A549 (cell line): ENCODE measurements around the gene SNRPA1. TPM values are rescaled to one million over a fixed set of nuclear protein-coding genes. Genes with fewer than 3 reads are reported as not detected.

Experiments
- ATAC-seq, 2 experiments: fragments of 200-7000 bp in 1 of 2; fragments of >200 bp in 1 of 2; cut with Nextera tagmentation in 1 of 2; cut with Tn5 transposase in 1 of 2; 3 replicates each; pipeline versions ENCODE4 v1.8.0 to v1.9.1; 2018 to 2020; ENCODE audit warnings: mild to moderate bottlenecking in 1 of 2, moderate library complexity in 1 of 2
- CTCF ChIA-PET: fragments of 300-600 bp; sonication (Branson Sonifier 250); formaldehyde crosslinking; extraction: SDS; loops from one replicate; lab custom pipeline; 2021; ENCODE audit warnings: antibody characterized with exemption, inconsistent platforms; lab: Yijun Ruan, JAX
- POLR2A ChIA-PET: fragments of 350-600 bp; formaldehyde crosslinking; extraction: SDS; loops from one replicate; lab custom pipeline; 2021; ENCODE audit warnings: antibody characterized with exemption, inconsistent platforms; lab: Yijun Ruan, JAX
- DNase-seq, 2 experiments: peaks; one replicate each; pipeline versions ENCODE4 v3.0.0 to v3.0.0-alpha.2; 2011 to 2016; ENCODE audit warnings: low read depth in 1 of 2, low spot score in 1 of 2
- FAIRE-seq: peaks from 2 replicates; lab custom pipeline; 2011; peaks lifted over from hg19 to GRCh38; lab: Jason Lieb, UNC
- H3K27ac ChIP-seq, 2 experiments: fragments of >200 bp; sonication (Bioruptor Twin); formaldehyde crosslinking; 3 replicates each; pipeline ENCODE4 v1.5.1; 2016 to 2017
- H3K4me1 ChIP-seq: fragments of >200 bp; sonication (Bioruptor Twin); formaldehyde crosslinking; 3 replicates; pipeline ENCODE4 v1.6.1; 2016
- H3K4me2 ChIP-seq: fragments of >200 bp; sonication (Bioruptor Twin); formaldehyde crosslinking; 3 replicates; pipeline ENCODE4 v1.6.1; 2016
- H3K4me3 ChIP-seq: fragments of >200 bp; sonication (Bioruptor Twin); formaldehyde crosslinking; 3 replicates; pipeline ENCODE4 v1.5.1; 2016
- H3K9me3 ChIP-seq: fragments of >200 bp; sonication (Bioruptor Twin); formaldehyde crosslinking; 3 replicates; pipeline ENCODE4 v1.6.1; 2016
- CBX2 ChIP-seq: fragments of 200-600 bp; sonication (generic); IDR thresholded peaks from 2 replicates; pipeline ENCODE4 v1.6.1; 2016; ENCODE audit warnings: low read depth, mild to moderate bottlenecking, borderline replicate concordance
- CBX8 ChIP-seq: fragments of 200-600 bp; sonication (generic); IDR thresholded peaks from 2 replicates; pipeline ENCODE4 v1.6.1; 2016
- CEBPB ChIP-seq, 2 experiments: fragments of >200 bp in 1 of 2; sonication (Bioruptor Twin) in 1 of 2; formaldehyde crosslinking in 1 of 2; IDR thresholded peaks; 2 replicates each; pipeline ENCODE4 v1.6.1; 2012 to 2016
- CHD2 ChIP-seq: fragments of 150-350 bp; IDR thresholded peaks from 2 replicates; pipeline ENCODE4 v1.6.1; 2014; ENCODE audit warnings: low read length; ENCODE audit not compliant: partially characterized antibody
- CHD4 ChIP-seq: fragments of 200-600 bp; sonication (generic); IDR thresholded peaks from 2 replicates; pipeline ENCODE4 v1.6.1; 2016; ENCODE audit warnings: antibody characterized with exemption, mild to moderate bottlenecking, borderline replicate concordance
- EHF ChIP-seq: fragments of 250-450 bp; sonication (Bioruptor Pico); IDR thresholded peaks from 2 replicates; pipeline ENCODE4 v1.5.0; 2020; ENCODE audit warnings: mild to moderate bottlenecking
- EHMT2 ChIP-seq: fragments of 200-600 bp; sonication (generic); IDR thresholded peaks from 2 replicates; pipeline ENCODE4 v1.6.1; 2016; ENCODE audit warnings: antibody characterized with exemption, low read depth, mild to moderate bottlenecking, moderate library complexity
- EP300 ChIP-seq, 2 experiments: fragments of >200 bp; sonication (Bioruptor Twin); formaldehyde crosslinking; IDR thresholded peaks; 2 replicates in 1 of 2; 3 replicates in 1 of 2; pipeline ENCODE4 v1.6.1; 2016 to 2017
- FOSB ChIP-seq: fragments of 250-450 bp; sonication (Bioruptor Pico); IDR thresholded peaks from 2 replicates; pipeline ENCODE4 v1.5.0; 2020; ENCODE audit warnings: mild to moderate bottlenecking, moderate library complexity
- HES2 ChIP-seq: fragments of >200 bp; sonication (Bioruptor Twin); formaldehyde crosslinking; IDR thresholded peaks from 2 replicates; pipeline ENCODE4 v1.6.1; 2016
- HOXA7 ChIP-seq: fragments of 250-450 bp; sonication (Bioruptor Pico); IDR thresholded peaks from 2 replicates; pipeline ENCODE4 v1.5.0; 2020; ENCODE audit warnings: mild to moderate bottlenecking, moderate library complexity
- HOXB13 ChIP-seq: fragments of 250-450 bp; sonication (Bioruptor Pico); IDR thresholded peaks from 2 replicates; pipeline ENCODE4 v1.5.0; 2020; ENCODE audit warnings: low read depth, mild to moderate bottlenecking, moderate library complexity
- KDM1A ChIP-seq: fragments of 200-600 bp; sonication (generic); IDR thresholded peaks from 2 replicates; pipeline ENCODE4 v1.6.1; 2016; ENCODE audit warnings: low read depth, mild to moderate bottlenecking
- KDM5A ChIP-seq: fragments of 200-600 bp; sonication (generic); IDR thresholded peaks from 2 replicates; pipeline ENCODE4 v1.6.1; 2016; ENCODE audit warnings: antibody characterized with exemption, mild to moderate bottlenecking
- NFE2L2 ChIP-seq: fragments of 150-350 bp; conservative IDR thresholded peaks from 2 replicates; pipeline ENCODE4 v1.6.1; 2014; ENCODE audit warnings: low read length
- PHF8 ChIP-seq: fragments of 200-600 bp; sonication (generic); IDR thresholded peaks from 2 replicates; pipeline ENCODE4 v1.6.1; 2016; ENCODE audit warnings: low read depth, mild to moderate bottlenecking, antibody characterized with exemption, moderate library complexity, borderline replicate concordance
- POLR2AphosphoS2 ChIP-seq: conservative IDR thresholded peaks from 2 replicates; pipeline ENCODE4 v1.6.1; 2012; ENCODE audit warnings: low read length, improper control_type of control experiment, inconsistent platforms
- RARB ChIP-seq: fragments of 250-450 bp; sonication (Bioruptor Pico); IDR thresholded peaks from 2 replicates; pipeline ENCODE4 v1.8.0; 2021; ENCODE audit warnings: mild to moderate bottlenecking, moderate library complexity
- REST ChIP-seq: fragments of 200-600 bp; sonication (generic); IDR thresholded peaks from 2 replicates; pipeline ENCODE4 v1.6.1; 2016; ENCODE audit warnings: antibody characterized with exemption, mild to moderate bottlenecking, moderate library complexity
- TFCP2L1 ChIP-seq: fragments of 250-450 bp; sonication (Bioruptor Pico); IDR thresholded peaks from 2 replicates; pipeline ENCODE4 v1.5.0; 2021; ENCODE audit warnings: mild to moderate bottlenecking
- USF2 ChIP-seq: fragments of 450-650 bp; IDR thresholded peaks from 2 replicates; pipeline ENCODE4 v1.6.1; 2014; ENCODE audit warnings: antibody characterized with exemption
- WGBS: methylation state at CpG from one replicate; pipeline ENCODE4 v1.1.6; 2017; ENCODE audit errors: missing lambda C conversion rate; 5-methylcytosine and 5-hydroxymethylcytosine counted together
- polyA plus RNA-seq, 4 experiments: library from polyadenylated mRNA; depleted of rRNA in 3 of 4; stranded (reverse); fragments of >200 nt; fragmentation: RNase III in 1 of 4; extraction: RNeasy Plus Mini Kit Qiagen cat#74134 plus additional on column Dnase treatment in 1 of 4; gene quantifications; 2 replicates in 3 of 4; 3 replicates in 1 of 4; pipeline ENCODE4 v1.2.3, GENCODE V29; 2011 to 2017
- TF ChIP-seq, protein P1 (sequence below): fragments of >200 bp; sonication (Bioruptor Twin); formaldehyde crosslinking; IDR thresholded peaks from 3 replicates; pipeline ENCODE4 v1.5.1; 2016
- TF ChIP-seq, protein P2 (sequence below): fragments of >200 bp; sonication (Bioruptor Twin); formaldehyde crosslinking; IDR thresholded peaks from 3 replicates; pipeline ENCODE4 v1.6.1; 2016
- TF ChIP-seq, protein P3 (sequence below): fragments of 250-450 bp; sonication (Bioruptor Pico); IDR thresholded peaks from 2 replicates; pipeline ENCODE4 v1.5.0; 2021; ENCODE audit warnings: mild to moderate bottlenecking, moderate library complexity, borderline replicate concordance
- TF ChIP-seq, protein P4 (sequence below): IDR thresholded peaks from 2 replicates; pipeline ENCODE4 v1.6.1; 2012

Gene SNRPA1
- polyA plus RNA-seq, 2 of the 4 experiments (the other 2 are of a cell fraction) = 140 to 177 TPM

DNA sequence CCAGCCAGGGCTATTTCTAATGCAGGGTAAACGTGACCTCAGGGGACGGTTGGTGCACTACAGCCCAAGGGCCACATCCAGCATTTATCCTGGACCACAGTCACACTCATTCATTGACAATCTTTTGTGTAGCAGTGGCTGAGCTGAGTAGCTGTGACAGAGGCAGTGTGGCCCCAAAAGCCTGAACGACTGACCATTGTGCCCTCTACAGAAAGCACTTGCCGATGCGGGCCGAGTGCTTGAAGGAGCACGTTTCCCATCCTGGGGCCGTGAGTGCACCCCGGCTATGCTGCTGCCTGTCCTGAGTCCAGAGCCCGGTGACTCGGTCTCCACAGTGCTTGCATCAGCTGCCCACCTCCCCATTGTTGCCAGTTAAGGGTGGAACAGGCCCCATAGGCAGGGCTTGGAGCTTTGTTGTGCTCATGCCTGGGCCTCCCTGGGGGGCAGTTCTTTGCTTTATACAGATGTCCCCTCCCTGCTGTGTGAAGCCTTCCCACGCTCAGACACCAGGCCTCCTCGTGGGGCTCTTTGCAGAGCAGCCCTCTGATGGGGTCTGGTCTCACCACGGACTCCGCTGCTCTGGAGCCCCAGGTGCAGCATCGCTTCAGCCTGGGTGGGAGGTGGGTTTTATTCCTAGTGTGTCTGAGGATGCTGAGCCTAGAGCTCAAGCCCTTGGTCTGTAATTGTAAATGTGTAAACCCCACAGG is 13.0 kb upstream of the SNRPA1 start (continued):
- TF ChIP-seq, protein P1, sequence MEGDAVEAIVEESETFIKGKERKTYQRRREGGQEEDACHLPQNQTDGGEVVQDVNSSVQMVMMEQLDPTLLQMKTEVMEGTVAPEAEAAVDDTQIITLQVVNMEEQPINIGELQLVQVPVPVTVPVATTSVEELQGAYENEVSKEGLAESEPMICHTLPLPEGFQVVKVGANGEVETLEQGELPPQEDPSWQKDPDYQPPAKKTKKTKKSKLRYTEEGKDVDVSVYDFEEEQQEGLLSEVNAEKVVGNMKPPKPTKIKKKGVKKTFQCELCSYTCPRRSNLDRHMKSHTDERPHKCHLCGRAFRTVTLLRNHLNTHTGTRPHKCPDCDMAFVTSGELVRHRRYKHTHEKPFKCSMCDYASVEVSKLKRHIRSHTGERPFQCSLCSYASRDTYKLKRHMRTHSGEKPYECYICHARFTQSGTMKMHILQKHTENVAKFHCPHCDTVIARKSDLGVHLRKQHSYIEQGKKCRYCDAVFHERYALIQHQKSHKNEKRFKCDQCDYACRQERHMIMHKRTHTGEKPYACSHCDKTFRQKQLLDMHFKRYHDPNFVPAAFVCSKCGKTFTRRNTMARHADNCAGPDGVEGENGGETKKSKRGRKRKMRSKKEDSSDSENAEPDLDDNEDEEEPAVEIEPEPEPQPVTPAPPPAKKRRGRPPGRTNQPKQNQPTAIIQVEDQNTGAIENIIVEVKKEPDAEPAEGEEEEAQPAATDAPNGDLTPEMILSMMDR = no peak
- TF ChIP-seq EP300 (IDR thresholded peaks at IDR 0.05) (no peak), HES2 (no peak), FOSB (CRISPR knock-in tag) (no peak), CEBPB (IDR thresholded peaks at IDR 0.05) (no peak), POLR2AphosphoS2 (no peak), PHF8 (no peak), CHD4 (no peak)
- TF ChIP-seq, all 56 proteins: peak for 0

- ATAC-seq (peak in 1 of 2 experiments; percentile 11; a peak in 3 of 6 replicates), DNase-seq (no peak)
- 74% methylated on average over 21 of the region's 24 CpGs for WGBS
- TF ChIP-seq, protein P2, sequence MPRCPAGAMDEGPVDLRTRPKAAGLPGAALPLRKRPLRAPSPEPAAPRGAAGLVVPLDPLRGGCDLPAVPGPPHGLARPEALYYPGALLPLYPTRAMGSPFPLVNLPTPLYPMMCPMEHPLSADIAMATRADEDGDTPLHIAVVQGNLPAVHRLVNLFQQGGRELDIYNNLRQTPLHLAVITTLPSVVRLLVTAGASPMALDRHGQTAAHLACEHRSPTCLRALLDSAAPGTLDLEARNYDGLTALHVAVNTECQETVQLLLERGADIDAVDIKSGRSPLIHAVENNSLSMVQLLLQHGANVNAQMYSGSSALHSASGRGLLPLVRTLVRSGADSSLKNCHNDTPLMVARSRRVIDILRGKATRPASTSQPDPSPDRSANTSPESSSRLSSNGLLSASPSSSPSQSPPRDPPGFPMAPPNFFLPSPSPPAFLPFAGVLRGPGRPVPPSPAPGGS = no peak
- TF ChIP-seq CHD4 = no peak
- no peak for TF ChIP-seq EHF (CRISPR knock-in tag)
- no peak for TF ChIP-seq HOXA7 (CRISPR knock-in tag)
- TF ChIP-seq KDM1A = no peak
- no peak for TF ChIP-seq TFCP2L1 (CRISPR knock-in tag)
- TF ChIP-seq USF2 = no peak
- TF ChIP-seq CBX2 = no peak
- no peak for TF ChIP-seq EHMT2
- no peak for TF ChIP-seq REST
- TF ChIP-seq HOXB13 (CRISPR knock-in tag) = no peak
- no peak for TF ChIP-seq CBX8
- TF ChIP-seq, protein P3, sequence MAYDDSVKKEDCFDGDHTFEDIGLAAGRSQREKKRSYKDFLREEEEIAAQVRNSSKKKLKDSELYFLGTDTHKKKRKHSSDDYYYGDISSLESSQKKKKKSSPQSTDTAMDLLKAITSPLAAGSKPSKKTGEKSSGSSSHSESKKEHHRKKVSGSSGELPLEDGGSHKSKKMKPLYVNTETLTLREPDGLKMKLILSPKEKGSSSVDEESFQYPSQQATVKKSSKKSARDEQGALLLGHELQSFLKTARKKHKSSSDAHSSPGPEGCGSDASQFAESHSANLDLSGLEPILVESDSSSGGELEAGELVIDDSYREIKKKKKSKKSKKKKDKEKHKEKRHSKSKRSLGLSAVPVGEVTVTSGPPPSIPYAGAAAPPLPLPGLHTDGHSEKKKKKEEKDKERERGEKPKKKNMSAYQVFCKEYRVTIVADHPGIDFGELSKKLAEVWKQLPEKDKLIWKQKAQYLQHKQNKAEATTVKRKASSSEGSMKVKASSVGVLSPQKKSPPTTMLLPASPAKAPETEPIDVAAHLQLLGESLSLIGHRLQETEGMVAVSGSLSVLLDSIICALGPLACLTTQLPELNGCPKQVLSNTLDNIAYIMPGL (CRISPR knock-in tag) = no peak
- no peak for TF ChIP-seq FOSB (CRISPR knock-in tag)
- TF ChIP-seq KDM5A = no peak
- no peak for TF ChIP-seq NFE2L2
- no peak for TF ChIP-seq CHD2
- TF ChIP-seq, protein P4, sequence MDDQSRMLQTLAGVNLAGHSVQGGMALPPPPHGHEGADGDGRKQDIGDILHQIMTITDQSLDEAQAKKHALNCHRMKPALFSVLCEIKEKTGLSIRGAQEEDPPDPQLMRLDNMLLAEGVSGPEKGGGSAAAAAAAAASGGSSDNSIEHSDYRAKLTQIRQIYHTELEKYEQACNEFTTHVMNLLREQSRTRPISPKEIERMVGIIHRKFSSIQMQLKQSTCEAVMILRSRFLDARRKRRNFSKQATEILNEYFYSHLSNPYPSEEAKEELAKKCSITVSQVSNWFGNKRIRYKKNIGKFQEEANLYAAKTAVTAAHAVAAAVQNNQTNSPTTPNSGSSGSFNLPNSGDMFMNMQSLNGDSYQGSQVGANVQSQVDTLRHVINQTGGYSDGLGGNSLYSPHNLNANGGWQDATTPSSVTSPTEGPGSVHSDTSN = no peak
- TF ChIP-seq RARB = no peak
These were observed 12.2 kb upstream of the SNRPA1 start for GRCh38 chr15:101307048-101307896.

More at GRCh38 chr15:101307048-101307896, 12.2 kb upstream of the SNRPA1 start:
- FAIRE-seq = no peak
- H3K4me1 ChIP-seq = no peaks in the 10 kb centered on the region
- no peaks in the 10 kb centered on the region for H3K9me3 ChIP-seq
- no peak overlapping the region for H3K4me2 ChIP-seq
- no peak overlapping the region for H3K4me3 ChIP-seq
- ChIA-PET POLR2A (no interaction called here), CTCF (interaction anchor here (0.6 to 13.3 kb wide), 5 partner anchors 9 to 1102 kb away, joined by 3 to 227 read pairs (median 3); no protein-coding TSS in a partner anchor)
- no peak overlapping the region for H3K27ac ChIP-seq
